Kidney epithelial cell (primary cell): ENCODE measurements around the gene POU2F1. TPM values are rescaled to one million over a fixed set of nuclear protein-coding genes. Genes with fewer than 3 reads are reported as not detected.

ENCODE experiments used
- DNase-seq: peaks from one replicate; pipeline ENCODE4 v3.0.0-alpha.2; 2010; ENCODE audit warnings: low read depth
- H3K27me3 ChIP-seq: 2 replicates; pipeline ENCODE4 v1.6.0; 2011; ENCODE audit warnings: low read length; ENCODE audit not compliant: control insufficient read depth, insufficient read depth
- H3K36me3 ChIP-seq: 2 replicates; pipeline ENCODE4 v1.5.1; 2011; ENCODE audit warnings: low read length; ENCODE audit not compliant: control insufficient read depth, insufficient read depth
- H3K4me3 ChIP-seq: 2 replicates; pipeline ENCODE4 v1.5.1; 2011; ENCODE audit warnings: low read depth, mild to moderate bottlenecking, control low read depth, low read length
- total RNA-seq: library from RNA; depleted of rRNA; stranded (reverse); fragments of >200 nt; gene quantifications from 2 replicates; pipeline ENCODE4 v1.2.3, GENCODE V29; 2015
- TF ChIP-seq, protein P1 (sequence below): IDR thresholded peaks from 2 replicates; pipeline ENCODE4 v1.5.1; 2011; ENCODE audit warnings: mild to moderate bottlenecking, moderate library complexity, low read length, control low read depth, inconsistent platforms; ENCODE audit not compliant: insufficient read depth, poor library complexity, severe bottlenecking

Gene POU2F1
- total RNA-seq, 1 donor from 2014 or later, result 8.4 TPM

DNA sequence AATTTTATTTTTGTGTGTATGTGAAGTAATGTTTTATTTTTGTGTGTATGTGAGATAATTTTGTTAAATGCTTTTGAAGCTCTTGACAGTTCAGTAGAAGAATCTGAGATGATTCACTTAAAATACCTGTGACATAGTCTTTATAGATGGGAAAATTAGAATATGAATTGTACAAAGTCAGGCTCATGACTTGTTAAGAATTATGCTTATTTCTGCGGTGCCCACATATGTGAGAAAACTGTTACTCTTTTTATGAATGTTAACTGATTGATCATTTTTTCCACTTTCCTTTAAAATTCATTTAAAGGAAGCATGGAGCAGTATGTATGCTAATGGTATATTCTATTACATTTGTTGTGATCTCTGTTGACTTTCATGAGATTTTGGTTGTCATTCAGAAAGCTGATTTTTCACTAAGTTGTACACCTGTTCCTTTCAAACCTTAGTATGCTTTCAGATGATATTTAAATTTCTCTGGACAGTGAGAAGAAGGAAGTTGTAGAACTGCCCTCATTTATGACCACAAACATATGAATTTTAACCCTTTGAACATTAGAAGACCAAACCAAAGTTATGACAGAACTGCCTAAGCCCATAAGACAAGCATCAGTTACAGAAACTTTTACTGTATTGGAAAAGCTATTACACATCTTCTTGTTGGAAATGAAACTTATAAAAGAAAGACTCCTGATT lies 110.1 kb downstream of the POU2F1 start:
- DNase-seq, result no peak
- TF ChIP-seq, protein P1, sequence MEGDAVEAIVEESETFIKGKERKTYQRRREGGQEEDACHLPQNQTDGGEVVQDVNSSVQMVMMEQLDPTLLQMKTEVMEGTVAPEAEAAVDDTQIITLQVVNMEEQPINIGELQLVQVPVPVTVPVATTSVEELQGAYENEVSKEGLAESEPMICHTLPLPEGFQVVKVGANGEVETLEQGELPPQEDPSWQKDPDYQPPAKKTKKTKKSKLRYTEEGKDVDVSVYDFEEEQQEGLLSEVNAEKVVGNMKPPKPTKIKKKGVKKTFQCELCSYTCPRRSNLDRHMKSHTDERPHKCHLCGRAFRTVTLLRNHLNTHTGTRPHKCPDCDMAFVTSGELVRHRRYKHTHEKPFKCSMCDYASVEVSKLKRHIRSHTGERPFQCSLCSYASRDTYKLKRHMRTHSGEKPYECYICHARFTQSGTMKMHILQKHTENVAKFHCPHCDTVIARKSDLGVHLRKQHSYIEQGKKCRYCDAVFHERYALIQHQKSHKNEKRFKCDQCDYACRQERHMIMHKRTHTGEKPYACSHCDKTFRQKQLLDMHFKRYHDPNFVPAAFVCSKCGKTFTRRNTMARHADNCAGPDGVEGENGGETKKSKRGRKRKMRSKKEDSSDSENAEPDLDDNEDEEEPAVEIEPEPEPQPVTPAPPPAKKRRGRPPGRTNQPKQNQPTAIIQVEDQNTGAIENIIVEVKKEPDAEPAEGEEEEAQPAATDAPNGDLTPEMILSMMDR, result no peak
- Histone ChIP-seq H3K27me3 (no peaks in the 10 kb centered on the region), H3K4me3 (no peak overlapping the region), H3K36me3 (no peaks in the 10 kb centered on the region)

DNA sequence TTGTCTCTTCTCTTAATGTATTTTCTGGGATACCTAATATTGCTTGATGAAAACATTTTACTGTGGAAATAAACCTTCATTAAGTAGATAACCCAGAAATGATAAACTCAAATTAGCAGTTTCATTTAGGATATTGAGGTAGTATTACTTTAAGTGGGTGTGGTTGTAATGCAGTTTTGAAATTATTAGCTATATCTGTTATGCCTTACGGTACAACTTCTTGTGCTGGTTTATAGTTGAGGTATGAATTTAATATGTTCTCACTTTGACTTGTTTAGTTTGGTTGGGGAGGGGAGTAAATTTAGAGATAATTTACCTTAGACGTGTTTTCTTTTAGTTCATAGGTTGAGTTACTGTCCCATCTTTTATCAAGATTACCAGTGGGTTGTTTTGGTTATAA lies 111.0 kb downstream of the POU2F1 start:
- H3K27me3 ChIP-seq, result no peaks in the 10 kb centered on the region
- TF ChIP-seq, protein P1, result no peak
- no peak for DNase-seq
- H3K4me3 ChIP-seq, result no peak overlapping the region
- H3K36me3 ChIP-seq, result no peaks in the 10 kb centered on the region

DNA sequence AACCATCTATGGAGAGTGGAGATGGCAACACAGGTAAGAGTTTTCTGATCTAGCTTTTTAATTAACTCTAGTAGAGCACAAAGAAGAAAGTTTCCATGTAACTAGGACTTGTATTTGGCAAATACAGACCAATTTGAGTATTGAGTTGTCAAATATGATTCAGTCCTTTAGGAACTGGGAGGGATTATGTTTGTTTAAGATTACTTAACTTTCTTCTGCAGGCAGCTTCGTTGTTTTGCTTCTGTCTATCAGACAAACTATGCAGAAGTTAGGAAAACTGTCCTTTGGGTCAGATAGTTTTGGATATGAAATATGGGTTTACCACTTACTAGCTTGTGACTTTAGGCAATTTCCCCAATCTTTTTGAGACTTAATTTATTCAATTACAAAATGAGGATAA lies 111.8 kb downstream of the POU2F1 start:
- Histone ChIP-seq H3K4me3 (no peak overlapping the region), H3K27me3 (no peaks in the 10 kb centered on the region), H3K36me3 (no peaks in the 10 kb centered on the region)
- TF ChIP-seq, protein P1, result no peak
- no peak for DNase-seq

DNA sequence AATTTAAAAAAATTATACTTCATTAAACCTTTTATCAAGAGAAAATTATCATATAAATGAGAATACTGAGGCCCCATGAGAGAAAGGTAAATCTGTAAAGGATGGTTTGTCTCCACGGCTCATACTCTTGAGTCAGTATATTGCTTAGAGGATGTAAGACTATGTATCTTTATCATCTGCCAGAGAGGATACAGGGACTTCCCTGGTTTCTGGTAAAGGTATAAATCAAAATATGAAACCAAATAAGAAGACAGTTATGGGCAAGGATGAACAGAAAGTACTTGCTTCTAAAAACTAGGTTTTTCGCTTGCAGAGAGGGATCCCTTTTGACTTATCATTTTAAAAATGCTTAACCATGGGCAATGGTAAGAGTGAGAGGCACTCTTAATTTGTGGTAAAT lies 112.4 kb downstream of the POU2F1 start:
- no peak overlapping the region for H3K4me3 ChIP-seq
- H3K27me3 ChIP-seq, result no peaks in the 10 kb centered on the region
- no peak for DNase-seq
- H3K36me3 ChIP-seq, result no peaks in the 10 kb centered on the region
- TF ChIP-seq, protein P1, result no peak

DNA sequence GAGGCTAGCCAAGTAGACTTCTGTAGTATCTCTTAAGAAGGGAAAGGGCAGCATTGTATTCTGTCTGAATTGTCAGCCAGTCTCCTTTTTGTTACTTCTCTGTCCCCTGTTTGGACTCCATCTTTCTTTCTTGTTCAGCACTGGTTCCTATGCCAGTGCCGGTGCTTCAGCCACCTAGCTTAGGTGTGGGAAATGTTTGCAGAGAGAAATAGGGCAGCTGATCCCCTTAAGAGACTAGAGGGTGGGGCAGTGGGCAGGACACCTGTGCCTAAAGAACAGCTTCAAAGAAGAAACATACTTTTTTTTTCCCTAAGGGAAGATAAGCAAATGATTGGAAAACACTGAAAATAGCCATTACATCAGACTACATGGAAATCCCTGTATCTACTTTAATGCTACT lies 113.0 kb downstream of the POU2F1 start:
- no peaks in the 10 kb centered on the region for H3K27me3 ChIP-seq
- TF ChIP-seq, protein P1, result no peak
- no peak overlapping the region for H3K4me3 ChIP-seq
- no peak for DNase-seq
- H3K36me3 ChIP-seq, result no peaks in the 10 kb centered on the region

GRCh38 chr1:167339405-167339804 lies 118.7 kb downstream of the POU2F1 start:
- DNase-seq, result no peak
- H3K36me3 ChIP-seq, result no peaks in the 10 kb centered on the region
- no peaks in the 10 kb centered on the region for H3K27me3 ChIP-seq

More at GRCh38 chr1:167339405-167339804, 118.7 kb downstream of the POU2F1 start:
- TF ChIP-seq, protein P1, result no peak
- H3K4me3 ChIP-seq, result no peak overlapping the region
